Cerebellar nuclear complex (tissue), 1 donor: ENCODE results near the gene OR52E2.
A peak's percentile ranks its signal among the peaks of the same experiment; 100 is the strongest.
"Not testable (repeated sequence)": the region's sequence is repeated elsewhere in the genome, so short reads cannot be mapped to it uniquely, and the experiment has no call there.

Experiments
- DNase-seq, 2 experiments: peaks; one replicate each; lab custom pipeline; 2025; lab: John Stamatoyannopoulos, UW

The OR52E2 gene

DNA sequence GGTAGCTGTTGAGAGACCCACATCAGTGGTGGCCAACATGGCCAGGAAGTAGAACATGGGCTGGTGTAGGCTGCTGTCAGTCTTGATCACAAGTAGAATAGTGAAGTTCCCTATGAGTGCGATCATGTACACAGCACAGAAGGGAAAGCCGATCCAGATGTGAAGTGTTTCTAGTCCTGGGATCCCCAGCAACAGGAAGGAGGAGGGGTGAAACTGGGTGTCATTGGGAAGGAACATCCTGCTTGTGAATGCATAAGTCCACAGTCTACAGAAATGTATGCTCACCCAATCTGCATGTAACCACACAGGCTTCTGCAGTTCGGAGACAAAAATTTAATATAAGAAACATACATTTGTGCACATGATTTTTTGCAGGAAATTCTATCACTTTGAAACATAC is at the start of gene OR52E2:
Gene OR52E2, minus strand, starts transcription at position 237 of the 400 bp plus-strand sequence. Its CDS starts 0 bp downstream, at position 237.
- DNase-seq: no peak

DNA sequence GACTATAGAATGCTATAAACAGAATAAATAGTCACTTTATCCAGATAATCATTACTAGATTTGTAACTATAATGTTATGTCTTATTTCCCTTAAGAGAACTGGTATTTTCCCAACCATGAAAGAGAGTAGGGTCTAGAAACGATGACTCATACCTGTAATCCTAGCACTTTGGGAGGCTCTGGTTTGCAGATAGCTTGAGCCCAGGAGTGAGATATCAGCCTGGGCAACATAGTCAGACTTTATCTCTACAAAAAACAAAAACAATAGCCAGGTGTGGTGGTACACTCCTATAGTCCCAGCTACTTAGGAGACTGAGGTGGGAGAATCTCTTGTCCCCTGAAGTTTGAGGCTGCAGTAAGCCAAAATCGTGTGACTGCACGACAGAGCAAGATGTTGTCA is 47.9 kb upstream of the OR52E2 start:
- no peak for DNase-seq

DNA sequence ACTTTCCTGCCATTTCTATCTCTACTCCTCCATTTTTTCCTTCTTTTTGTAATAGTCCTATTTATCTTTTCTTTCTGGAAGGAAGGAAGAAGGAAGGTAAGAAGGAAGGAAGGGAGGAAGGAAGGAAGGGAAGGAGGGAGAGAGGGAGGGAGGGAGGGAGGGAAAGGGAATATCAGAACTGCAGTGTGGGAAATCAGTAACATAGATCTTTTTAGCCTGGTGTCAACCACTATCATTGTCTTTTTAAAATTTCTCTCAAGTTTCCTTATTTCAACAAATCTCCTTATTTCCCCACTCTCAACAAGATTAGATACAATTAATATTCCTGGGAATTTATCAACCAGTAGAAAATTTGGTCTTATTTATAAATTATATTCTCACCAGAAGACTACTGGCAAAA is 43.6 kb upstream of the OR52E2 start:
- DNase-seq: no peak

DNA sequence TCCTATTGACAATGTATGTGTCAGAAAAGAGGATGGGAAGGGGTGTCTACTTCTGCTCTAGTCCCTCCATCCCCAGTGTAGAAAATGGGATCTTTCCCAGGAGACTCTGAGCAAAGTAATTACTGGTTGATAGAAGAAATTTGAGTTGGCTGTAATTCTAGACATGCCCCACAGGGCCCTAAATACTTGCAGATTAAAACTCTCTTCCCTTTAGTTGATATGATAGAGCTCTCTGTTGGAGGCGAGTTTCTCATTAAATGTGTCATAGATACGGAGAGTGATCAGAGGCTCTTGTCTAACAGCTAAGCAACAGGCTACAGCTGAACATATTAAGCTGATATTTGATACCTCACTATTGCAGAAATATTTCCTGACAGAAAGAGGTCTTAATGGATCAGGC is 42.8 kb upstream of the OR52E2 start:
- DNase-seq: no peak

DNA sequence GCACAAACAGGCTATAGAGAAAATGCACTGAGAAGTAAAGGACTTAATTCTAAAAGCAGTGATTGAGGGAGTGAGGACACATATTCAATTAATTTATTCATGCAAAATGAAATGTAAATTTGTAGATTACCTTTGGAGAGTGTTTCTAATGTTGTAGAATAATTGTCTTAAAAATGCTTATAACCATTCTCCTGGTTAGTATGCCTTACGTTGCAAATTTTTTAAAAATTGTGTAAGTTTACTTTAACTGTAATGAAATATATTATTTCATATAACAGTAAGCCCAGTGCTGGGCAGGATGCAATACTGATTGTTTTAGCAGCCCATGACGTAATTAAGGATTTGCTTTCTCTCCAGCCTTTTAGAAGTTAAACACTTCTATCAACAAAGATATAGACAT is 36.6 kb upstream of the OR52E2 start:
- no peak for DNase-seq

DNA sequence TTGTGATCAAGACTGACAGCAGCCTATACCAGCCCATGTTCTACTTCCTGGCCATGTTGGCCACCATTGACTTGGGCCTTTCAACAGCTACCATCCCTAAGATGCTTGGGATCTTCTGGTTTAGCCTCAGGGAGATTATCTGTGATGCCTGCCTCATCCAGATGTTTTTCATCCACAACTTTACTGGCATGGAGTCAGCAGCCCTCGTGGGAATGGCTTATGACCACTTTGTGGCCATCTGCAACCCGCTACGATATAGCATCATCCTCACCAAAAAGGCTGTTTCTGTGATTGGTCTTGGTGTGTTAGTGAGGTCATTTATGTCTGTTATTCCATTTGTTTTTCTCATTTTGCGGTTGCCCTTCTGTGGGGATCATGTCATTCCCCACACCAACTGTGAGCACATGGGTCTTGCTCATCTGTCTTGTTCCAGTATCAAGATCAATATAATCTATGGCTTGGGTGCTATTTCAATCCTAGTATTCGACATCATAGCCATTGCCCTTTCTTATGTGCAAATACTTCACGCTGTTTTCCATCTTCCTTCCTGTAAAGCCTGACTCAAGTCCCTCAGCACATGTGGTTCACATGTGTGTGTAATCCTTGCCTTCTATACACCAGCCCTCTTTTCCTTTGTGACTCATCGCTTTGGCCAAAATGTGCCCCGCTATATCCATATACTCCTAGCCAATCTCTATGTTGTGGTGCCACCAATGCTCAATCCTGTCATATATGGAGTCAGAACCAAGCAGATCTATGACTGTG is 33.6 kb upstream of the OR52E2 start:
- no peak for DNase-seq

DNA sequence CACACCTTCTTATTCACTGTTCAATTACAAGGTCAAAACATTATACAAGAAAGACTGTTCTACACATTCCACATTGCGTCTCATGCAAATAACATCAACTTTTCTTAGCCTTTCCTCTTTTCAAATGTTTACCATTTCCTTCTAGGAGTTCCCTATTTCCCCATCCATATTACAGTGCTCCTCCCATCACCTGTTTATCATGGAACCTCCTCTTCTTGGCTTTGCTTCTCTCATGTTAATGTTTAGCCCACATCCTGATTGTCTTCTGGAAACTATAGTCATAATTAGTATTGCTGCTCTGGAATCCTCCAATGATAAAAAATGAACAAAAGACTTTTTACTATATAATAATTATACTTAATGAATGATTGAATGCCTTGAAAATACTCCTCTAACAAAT is 31.2 kb upstream of the OR52E2 start:
- no peak for DNase-seq

DNA sequence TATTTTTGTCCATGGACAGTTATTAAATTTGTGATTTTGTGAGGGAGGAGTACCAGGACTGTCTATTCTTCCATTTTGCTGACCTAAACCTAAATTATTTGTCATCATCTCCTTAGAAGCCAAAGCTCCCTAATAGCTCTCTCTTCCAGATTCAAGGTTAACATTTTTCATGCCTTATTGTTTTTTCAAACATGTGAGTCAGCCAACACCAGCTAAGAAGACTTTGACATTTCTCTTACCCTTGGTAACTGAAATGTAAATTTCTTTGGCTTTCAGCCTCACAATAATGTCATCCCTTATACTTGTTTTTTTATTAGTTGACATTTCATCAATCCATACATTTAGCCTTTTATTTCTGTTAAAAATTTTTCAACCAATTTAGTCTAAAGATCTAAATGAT is 29.1 kb upstream of the OR52E2 start:
- DNase-seq: no peak

DNA sequence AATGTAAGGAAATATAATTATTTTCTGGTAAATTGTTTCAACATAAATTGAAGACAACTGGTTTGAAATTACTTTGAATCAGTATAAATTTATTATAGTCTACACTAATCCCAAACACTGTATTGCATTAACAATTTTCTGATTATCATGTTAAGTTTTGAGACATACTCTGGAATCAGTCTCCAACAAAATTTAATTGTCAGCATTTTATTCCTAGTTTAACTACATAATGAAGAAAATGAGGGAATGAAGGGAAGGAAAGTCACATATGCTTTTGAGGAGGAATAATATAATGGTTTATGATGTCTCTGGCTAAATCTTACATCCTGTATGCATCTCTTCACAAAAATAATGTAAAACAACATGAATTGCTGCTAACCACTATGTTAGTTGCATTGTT is 24.2 kb upstream of the OR52E2 start:
- no peak for DNase-seq

DNA sequence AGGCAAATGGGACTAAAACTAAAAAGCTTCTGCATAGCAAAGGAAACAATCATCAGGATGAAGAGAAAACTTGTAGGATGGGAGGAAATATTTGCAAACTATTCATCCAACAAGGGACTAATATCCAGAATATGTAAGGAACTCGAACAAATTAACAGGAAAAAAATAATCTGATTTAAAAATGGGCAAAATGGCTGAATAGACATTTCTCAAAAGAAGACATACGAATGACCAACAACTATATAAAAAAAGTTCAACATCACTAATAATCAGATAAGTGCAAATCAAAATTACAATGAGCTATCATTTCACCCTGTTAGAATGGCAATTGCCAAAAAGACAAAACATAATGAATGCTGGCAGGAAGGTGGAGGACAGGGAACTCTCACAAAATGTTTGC is 22.0 kb upstream of the OR52E2 start:
- DNase-seq: no peak

DNA sequence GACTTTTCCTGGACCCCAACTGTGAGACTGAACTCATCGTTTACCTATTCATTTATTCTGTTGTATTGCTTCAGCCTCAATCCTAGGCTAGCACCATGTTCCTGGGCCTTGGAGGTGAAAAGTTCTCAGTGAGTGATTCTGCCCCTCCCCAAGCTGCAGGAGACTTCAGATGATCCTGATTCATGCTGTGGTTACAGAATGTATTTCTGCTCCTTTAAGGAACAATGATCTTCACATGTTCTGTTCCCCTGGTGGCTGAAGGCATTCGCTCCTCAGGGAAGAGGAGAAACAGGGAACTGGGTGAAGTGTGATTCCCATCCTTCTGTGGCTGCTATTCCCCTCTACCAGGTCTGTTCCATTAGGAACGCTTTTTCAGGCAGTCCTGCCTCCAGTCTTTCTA is 12.4 kb upstream of the OR52E2 start:
- DNase-seq: no peak

DNA sequence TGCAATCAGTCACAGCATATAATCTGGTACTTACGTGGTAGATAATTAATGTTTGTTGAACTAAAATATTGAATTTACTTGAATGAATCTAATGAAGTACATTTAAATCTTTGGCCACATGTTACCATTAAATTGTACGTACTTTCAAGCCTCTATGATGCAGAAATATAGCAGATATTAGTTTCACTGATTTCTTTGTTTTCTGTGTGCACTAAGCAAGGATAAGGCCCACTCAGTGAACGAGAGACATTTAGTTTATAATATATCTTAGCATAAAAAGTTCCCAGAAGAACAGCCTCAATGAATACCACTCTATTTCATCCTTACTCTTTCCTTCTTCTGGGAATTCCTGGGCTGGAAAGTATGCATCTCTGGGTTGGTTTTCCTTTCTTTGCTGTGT is 9.8 kb upstream of the OR52E2 start, which contains the start of gene OR52E1:
Gene OR52E1, plus strand, starts transcription at position 301 of the 400 bp plus-strand sequence.
- DNase-seq: no peak

DNA sequence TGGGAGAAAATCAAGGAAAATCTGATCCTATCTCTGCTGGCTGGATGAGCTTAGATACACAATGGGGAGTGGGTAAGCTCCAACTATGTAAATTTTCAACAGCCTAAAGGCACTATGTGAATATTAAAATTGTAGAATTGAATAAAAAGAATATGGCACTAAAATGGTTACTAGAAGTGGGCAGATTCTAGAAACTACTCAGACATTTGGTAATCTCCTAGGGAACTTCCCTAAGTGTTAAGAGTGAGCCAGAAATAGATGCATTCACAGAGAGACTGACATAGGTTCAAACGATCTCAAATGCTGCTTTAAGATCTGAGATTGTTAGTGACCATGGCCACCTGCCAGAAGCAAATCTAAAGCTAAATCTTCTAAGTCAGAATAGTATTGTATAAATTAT is 5.6 kb upstream of the OR52E2 start:
- DNase-seq: no peak

DNA sequence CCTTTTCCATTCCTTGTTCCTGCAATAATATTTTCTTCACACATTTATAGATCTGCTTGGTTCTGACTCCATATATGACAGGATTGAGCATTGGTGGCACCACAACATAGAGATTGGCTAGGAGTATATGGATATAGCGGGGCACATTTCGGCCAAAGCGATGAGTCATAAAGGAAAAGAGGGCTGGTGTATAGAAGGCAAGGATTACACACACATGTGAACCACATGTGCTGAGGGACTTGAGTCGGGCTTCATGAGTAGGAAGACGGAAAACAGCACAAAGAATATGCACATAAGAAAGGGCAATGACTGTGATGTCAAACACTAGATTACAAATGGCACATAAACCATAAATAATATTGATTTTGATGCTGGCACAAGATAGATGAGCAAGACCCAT is 748 bp downstream of the OR52E2 start:
- not testable (repeated sequence) for DNase-seq

DNA sequence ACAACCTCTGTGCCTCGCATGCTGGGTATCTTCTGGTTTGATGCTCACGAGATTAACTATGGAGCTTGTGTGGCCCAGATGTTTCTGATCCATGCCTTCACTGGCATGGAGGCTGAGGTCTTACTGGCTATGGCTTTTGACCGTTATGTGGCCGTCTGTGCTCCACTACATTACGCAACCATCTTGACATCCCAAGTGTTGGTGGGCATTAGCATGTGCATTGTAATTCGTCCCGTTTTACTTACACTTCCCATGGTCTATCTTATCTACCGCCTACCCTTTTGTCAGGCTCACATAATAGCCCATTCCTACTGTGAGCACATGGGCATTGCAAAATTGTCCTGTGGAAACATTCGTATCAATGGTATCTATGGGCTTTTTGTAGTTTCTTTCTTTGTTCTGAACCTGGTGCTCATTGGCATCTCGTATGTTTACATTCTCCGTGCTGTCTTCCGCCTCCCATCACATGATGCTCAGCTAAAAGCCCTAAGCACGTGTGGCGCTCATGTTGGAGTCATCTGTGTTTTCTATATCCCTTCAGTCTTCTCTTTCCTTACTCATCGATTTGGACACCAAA is 12.6 kb downstream of the OR52E2 start:
- DNase-seq: no peak

DNA sequence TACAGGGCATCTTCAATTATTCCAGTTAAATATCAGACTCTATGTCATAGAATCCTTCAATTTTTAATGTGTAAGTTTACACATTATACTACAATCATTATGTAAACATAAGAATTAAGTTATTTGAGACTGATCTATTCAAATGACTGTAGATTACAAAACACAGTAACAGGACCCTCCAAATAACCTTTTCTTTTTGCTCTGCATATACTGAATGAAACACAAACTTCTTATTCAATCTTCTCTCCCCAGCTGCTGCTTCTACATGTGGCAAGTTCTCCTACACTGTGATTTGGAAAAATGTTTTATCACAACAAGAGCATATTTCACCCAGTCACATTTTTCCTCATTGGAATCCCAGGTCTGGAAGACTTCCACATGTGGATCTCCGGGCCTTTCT is 13.2 kb downstream of the OR52E2 start, which contains the start of gene OR52J3:
Gene OR52J3, plus strand, starts transcription at position 301 of the 400 bp plus-strand sequence. Its CDS starts 0 bp downstream, at position 301.
- DNase-seq: no peak

DNA sequence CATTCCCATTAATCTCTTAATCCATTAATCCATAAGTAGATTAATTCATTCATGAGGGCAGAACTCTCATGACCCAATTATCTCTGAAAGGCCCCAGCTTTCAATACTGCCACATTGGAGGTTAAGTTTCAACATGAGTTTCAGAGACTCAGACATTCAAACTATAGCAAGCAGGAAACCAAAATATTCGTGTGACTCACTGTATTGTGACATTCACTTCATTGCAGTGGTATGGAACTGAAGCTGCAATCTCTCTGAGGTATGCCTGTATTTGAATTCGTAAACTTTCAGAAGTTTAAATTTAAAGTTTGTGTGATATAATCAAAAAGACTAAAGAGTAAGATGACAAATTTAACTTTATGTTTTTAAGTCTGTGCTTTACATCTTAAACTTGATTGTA is 16.0 kb downstream of the OR52E2 start:
- DNase-seq: no peak

DNA sequence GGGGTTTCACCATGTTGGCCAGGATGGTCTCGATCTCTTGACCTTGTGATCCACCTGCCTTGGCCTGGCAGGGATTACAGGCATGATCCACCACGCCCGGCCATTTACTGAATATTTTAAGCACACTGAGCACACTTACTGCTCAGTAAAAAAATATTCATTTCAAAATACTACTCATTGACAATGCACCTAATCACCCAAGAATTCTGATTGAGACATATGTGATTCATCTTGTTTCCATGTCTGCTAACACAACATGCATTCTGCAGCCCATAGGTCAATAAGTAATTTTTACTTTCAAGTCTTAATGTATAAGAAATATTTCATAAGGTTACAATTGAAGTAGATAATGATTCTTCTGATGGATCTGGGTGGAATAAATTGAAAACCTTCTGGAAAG is 17.3 kb downstream of the OR52E2 start:
- DNase-seq: no peak

DNA sequence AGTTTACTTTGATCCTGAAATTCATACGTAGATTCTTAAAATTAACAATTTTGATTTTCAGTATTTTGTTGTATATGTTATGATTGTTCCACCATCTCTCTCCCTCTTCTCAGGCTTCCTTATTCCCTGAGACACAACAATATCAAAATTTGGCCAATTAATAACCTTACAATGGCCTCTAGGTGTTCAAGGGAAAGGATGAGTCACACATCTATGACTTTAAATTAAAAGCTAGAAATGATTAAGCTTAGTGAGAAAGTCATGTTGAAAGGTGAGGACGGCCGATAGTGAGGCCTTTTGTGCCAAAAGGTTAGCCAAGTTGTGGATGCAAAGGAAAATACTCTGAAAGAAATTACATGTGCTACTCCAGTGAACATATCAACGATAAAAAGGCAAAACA is 18.6 kb downstream of the OR52E2 start:
- no peak for DNase-seq

DNA sequence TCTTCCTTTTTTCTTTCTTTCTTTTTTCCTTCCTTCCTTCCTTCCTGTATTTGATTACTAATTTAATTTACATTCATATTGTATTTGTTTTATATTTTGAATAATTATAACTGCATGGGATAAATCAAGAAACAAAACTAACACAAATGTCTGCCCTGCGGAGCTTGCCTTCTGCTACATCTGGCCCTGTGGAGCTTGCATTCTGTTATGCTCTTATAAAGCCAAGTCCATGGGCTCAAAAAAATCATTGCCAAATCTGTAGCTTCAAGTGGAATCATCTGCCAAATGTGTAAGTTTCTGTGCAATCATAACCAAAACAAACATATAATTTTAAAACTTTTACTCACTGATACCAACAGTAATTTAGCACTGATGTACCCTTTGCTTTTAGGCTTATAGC is 21.1 kb downstream of the OR52E2 start:
- DNase-seq: peak; percentile 48 to 61

DNA sequence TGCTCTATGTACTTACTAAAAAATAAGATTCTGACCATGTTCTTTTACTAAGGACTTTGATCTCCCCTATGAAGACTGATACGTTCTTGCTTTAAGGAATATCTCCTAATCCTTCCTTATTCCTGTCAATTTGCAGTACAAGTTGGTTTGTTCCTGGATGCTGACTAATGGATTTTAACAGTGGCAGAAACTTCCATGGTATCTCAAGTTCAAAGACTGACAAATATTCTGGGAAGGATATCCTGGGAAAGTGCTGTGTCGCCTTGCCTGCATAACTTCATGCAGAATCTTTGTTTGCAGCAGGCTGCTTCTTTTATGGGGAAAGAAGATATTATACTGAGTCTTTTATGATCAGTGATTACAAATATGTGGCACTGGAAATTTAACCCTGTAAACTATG is 21.5 kb downstream of the OR52E2 start:
- no peak for DNase-seq

DNA sequence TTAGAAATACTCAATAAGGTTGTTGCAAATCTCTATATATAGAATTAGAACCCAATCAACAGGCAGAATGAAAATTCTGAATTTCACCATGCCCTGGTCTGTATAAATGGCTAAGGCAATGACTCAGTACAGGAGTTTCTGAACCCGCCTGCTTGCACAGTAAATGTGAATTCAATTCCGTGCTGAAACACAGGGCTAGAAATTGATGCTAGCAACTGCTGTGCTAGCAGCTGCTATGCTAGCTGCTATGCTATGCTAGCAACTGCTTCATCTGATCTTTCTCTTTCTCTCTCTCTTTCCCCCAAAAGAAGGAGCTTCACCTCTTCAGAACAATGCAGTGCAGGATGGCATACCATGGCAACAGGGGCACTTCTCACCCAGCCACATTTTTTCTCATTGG is 22.8 kb downstream of the OR52E2 start:
- peak in 1 of 2 experiments; percentile 47 for DNase-seq

DNA sequence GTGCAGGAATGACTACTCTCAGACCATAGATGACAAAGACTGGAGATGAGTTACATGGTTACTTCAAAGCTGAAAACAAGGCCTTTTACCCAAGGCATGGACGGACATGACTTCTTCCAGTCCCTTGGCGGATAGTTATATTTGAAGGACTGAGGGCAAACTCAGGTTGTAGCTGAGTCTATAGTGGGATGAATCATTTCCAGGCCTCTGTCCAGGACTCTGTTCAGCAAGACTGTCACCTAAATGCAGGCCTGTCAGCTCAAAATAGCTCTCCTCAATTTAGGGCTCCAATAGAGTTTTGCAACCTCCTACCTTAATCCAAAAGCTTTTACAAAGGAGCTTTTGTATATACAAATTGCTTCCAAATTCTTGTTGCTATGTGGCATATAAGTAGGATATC is 37.4 kb downstream of the OR52E2 start:
- no peak for DNase-seq

DNA sequence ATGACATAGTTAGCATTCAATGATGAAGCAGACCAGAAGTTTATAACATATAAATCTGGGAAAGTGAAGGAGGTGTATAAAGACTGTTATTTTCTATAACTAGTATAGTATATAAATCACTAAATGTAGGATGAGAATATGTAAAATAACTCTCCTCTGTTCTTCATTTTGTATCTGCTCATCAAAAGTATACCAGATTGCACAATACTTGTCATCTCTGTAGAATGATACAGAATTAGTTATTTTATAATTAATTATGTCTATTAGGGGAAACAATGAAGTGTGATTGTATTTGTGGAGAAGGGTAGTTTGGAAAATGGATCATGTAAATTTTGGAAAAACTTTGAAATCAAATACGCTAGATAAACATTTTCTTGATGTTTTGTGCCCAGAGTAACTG is 46.4 kb downstream of the OR52E2 start:
- no peak for DNase-seq
